Transverse colon (tissue), 3 donors: ENCODE measurements around the gene TNS3.
"Not testable (repeated sequence)": the region's sequence is repeated elsewhere in the genome, so short reads cannot be mapped to it uniquely, and the experiment has no call there.

Experiments
- POLR2A ChIP-seq: fragments of 450-650 bp; IDR thresholded peaks from one replicate; pipeline ENCODE4 v1.6.1; 2016; ENCODE audit warnings: antibody characterized with exemption, mild to moderate bottlenecking, moderate library complexity
- POLR2AphosphoS5 ChIP-seq, 3 donors: sonication (generic); formaldehyde crosslinking; IDR thresholded peaks; one replicate each; pipeline ENCODE4 v1.6.1; 2016; ENCODE audit warnings: antibody characterized with exemption in 3 of 3

GRCh38 chr7:47603514-47604255 lies 21.8 kb upstream of the TNS3 start:
- not testable (repeated sequence) for TF ChIP-seq POLR2A; POLR2AphosphoS5 (IDR thresholded peaks at IDR 0.05)
